ENCODE measurements around the gene NEU4. TPM values are rescaled to one million over a fixed set of nuclear protein-coding genes. Genes with fewer than 3 reads are reported as not detected.
A peak's percentile ranks its signal among the peaks of the same experiment; 100 is the strongest.
"Not testable (repeated sequence)": the region's sequence is repeated elsewhere in the genome, so short reads cannot be mapped to it uniquely, and the experiment has no call there.

NEU4 gene
- total RNA-seq, 2 donors from 2014 or later, result 1.2 TPM

DNA sequence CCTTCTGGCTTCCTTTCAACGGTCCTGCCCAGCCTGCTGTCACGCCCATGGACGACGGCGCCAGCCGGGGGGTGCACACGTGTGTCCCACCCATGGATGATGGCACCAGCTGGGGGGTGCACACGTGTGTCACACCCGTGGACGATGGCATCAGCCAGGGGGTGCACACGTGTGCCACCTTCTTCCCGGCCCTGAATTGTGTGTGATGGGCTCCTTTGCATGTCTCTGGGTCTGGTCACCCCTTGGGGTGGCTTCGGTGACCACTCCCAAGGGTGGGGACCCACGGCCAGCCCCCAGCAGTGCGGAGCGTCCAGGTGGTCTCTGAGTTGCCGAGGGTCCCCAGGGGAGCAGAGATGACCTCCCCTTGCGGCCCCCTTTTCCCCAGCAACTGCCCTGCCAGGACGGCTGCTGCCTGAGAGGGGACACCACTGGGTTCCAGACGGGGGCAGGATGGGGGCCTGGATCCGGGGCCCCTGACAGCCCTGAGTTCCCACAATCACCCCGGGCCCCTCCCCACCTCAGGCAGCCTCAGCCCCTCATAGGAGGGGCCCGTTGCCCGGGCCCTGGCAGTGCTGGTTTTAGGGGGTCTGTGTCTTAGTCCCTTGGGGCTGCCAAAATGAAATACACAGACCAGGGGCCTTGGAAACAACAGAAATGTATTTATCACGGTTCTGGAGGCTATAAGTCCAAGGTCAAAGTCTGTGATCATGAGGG, 9.4 kb downstream of the NEU4 start:
- H3K27me3 ChIP-seq (ENCODE audit: control insufficient read depth, insufficient read depth, low read length, poor library complexity, severe bottlenecking), result peaks cover 7% of the 10 kb centered on the region
- Mint-ChIP-seq H3K36me3 (ENCODE audit: low read depth) (no peaks in the 10 kb centered on the region), H3K4me3 (no peak overlapping the region), H3K9me3 (peaks cover 6% of the 10 kb centered on the region), H3K4me1 (peaks cover 8% of the 10 kb centered on the region), H3K27ac (no peak overlapping the region), H3K27me3 (ENCODE audit: insufficient read depth) (peaks cover 2% of the 10 kb centered on the region)
- H3K4me3 ChIP-seq (ENCODE audit: low read length), result no peak overlapping the region
- TF ChIP-seq CTCF (conservative IDR thresholded peaks at IDR 0.05), result no peak
- no peaks in the 10 kb centered on the region for H3K4me1 ChIP-seq (ENCODE audit: control insufficient read depth, insufficient read depth, low read length)
- peaks cover 10% of the 10 kb centered on the region for H3K9me3 ChIP-seq (ENCODE audit: control insufficient read depth, low read length)
- peak; percentile 17 for DNase-seq
- H3K9ac ChIP-seq (ENCODE audit: extremely low read depth, low read length, poor library complexity, severe bottlenecking), result no peak overlapping the region
- 90 to 97% methylated on average over 16 to 25 of the region's 25 CpGs for WGBS, 2 experiments (ENCODE audit: insufficient coverage in 1 of 2, insufficient read length in 1 of 2)
- H3K27ac ChIP-seq (ENCODE audit: low read depth, low read length), result no peak overlapping the region
- no peaks in the 10 kb centered on the region for H3K36me3 ChIP-seq (ENCODE audit: control insufficient read depth, insufficient read depth, low read length)

DNA sequence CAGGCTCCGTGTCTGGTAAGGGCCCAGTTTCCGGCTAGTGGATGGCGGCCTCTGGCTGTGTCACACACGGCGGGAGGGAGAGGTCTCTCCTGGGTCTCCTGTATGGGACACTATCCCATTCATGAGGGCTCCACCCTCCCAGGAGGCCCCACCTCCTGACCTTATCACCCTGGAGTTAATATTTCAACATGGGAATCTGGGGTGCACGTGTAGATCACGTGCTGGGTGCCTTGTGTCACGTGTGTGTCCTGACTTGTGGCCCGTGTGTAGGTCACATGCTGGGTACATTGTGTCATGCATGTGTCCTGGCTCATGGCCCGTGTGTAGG, 9.9 kb downstream of the NEU4 start:
- peaks cover 8% of the 10 kb centered on the region for H3K4me1 Mint-ChIP-seq
- H3K9me3 ChIP-seq (ENCODE audit: control insufficient read depth, low read length), result peaks cover 10% of the 10 kb centered on the region
- WGBS, 2 experiments (ENCODE audit: insufficient coverage in 1 of 2, insufficient read length in 1 of 2), result 90 to 98% methylated on average over 8 to 10 of the region's 10 CpGs
- H3K36me3 Mint-ChIP-seq (ENCODE audit: low read depth), result no peaks in the 10 kb centered on the region
- no peak overlapping the region for H3K9ac ChIP-seq (ENCODE audit: extremely low read depth, low read length, poor library complexity, severe bottlenecking)
- no peak overlapping the region for H3K27ac ChIP-seq (ENCODE audit: low read depth, low read length)
- DNase-seq, result peak; percentile 9
- H3K4me3 ChIP-seq (ENCODE audit: low read length), result no peak overlapping the region
- no peak overlapping the region for H3K27ac Mint-ChIP-seq
- H3K9me3 Mint-ChIP-seq, result peaks cover 11% of the 10 kb centered on the region
- no peaks in the 10 kb centered on the region for H3K36me3 ChIP-seq (ENCODE audit: control insufficient read depth, insufficient read depth, low read length)
- peaks cover 5% of the 10 kb centered on the region for H3K27me3 Mint-ChIP-seq (ENCODE audit: insufficient read depth)
- TF ChIP-seq CTCF (conservative IDR thresholded peaks at IDR 0.05), result no peak
- H3K4me3 Mint-ChIP-seq, result no peak overlapping the region
- H3K4me1 ChIP-seq (ENCODE audit: control insufficient read depth, insufficient read depth, low read length), result no peaks in the 10 kb centered on the region
- H3K27me3 ChIP-seq (ENCODE audit: control insufficient read depth, insufficient read depth, low read length, poor library complexity, severe bottlenecking), result peaks cover 10% of the 10 kb centered on the region

DNA sequence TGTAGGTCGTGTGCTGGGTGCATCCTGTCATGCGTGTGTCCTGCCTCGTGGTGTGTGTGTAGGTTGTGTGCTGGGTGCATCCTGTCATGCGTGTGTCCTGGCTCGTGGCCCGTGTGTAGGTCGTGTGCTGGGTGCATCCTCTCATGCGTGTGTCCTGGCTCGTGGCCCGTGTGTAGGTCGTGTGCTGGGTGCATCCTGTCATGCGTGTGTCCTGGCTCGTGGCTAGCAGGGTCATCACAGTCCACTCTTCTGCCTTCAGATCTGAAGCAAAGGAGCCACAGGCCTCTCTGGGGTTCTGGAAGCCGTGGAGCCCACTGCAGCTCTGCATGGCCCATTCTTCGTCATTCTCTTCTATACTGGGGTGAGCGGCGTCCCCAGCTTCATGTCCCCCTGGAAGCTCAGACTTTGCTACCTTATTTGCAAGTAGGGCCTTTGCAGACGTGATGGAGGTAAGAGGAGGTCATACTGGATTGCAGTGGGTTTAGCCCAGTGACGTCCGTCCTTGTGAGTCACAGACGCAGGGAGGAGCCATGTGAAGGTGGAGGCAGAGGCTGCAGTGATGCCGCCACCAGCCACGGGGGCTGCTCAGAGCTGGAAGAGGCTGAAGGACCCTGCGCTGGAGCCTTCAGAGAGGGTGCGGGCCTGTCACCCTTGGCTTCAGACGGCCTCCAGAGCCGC, 11.1 kb downstream of the NEU4 start:
- DNase-seq; H3K27me3 Mint-ChIP-seq (ENCODE audit: insufficient read depth); H3K36me3 ChIP-seq (ENCODE audit: control insufficient read depth, insufficient read depth, low read length); H3K4me1 Mint-ChIP-seq; H3K4me1 ChIP-seq (ENCODE audit: control insufficient read depth, insufficient read depth, low read length); H3K4me3 ChIP-seq (ENCODE audit: low read length); H3K27ac Mint-ChIP-seq; H3K27ac ChIP-seq (ENCODE audit: low read depth, low read length); H3K36me3 Mint-ChIP-seq (ENCODE audit: low read depth); H3K4me3 Mint-ChIP-seq; H3K9me3 ChIP-seq (ENCODE audit: control insufficient read depth, low read length); H3K9ac ChIP-seq (ENCODE audit: extremely low read depth, low read length, poor library complexity, severe bottlenecking): not testable (repeated sequence)
- WGBS, 2 experiments (ENCODE audit: insufficient coverage in 1 of 2, insufficient read length in 1 of 2), result 91 to 93% methylated on average over 19 to 27 of the region's 27 CpGs
- H3K27me3 ChIP-seq (ENCODE audit: control insufficient read depth, insufficient read depth, low read length, poor library complexity, severe bottlenecking), result peaks cover 10% of the 10 kb centered on the region
- H3K9me3 Mint-ChIP-seq, result peaks cover 16% of the 10 kb centered on the region

Measured in endodermal cell (in vitro differentiated cells).